Astrocyte (in vitro differentiated cells and primary cell): ENCODE data around the gene ELP4. TPM values are rescaled to one million over a fixed set of nuclear protein-coding genes. Genes with fewer than 3 reads are reported as not detected.

Source experiments
- DNase-seq: peaks from one replicate; pipeline ENCODE4 v3.0.0-alpha.2; 2010; ENCODE audit warnings: low read depth
- FAIRE-seq: peaks from 2 replicates; lab custom pipeline; 2011; peaks lifted over from hg19 to GRCh38; lab: Jason Lieb, UNC
- H2AFZ ChIP-seq: 2 replicates; pipeline ENCODE4 v1.6.0; 2012; ENCODE audit warnings: low read depth, low read length, inconsistent platforms
- H3K27ac ChIP-seq: 2 replicates; pipeline ENCODE4 v1.5.1; 2011; ENCODE audit warnings: low read depth, low read length, inconsistent platforms
- H3K27me3 ChIP-seq: 2 replicates; pipeline ENCODE4 v1.6.0; 2011; ENCODE audit warnings: low read length, inconsistent platforms; ENCODE audit not compliant: insufficient read depth
- H3K36me3 ChIP-seq: 2 replicates; pipeline ENCODE4 v1.5.1; 2011; ENCODE audit warnings: low read length, inconsistent platforms; ENCODE audit not compliant: insufficient read depth
- H3K4me1 ChIP-seq: 2 replicates; pipeline ENCODE4 v1.5.1; 2011; ENCODE audit warnings: low read length, inconsistent platforms; ENCODE audit not compliant: insufficient read depth
- H3K4me2 ChIP-seq: 2 replicates; pipeline ENCODE4 v1.6.0; 2012; ENCODE audit warnings: low read length, inconsistent platforms
- H3K4me3 ChIP-seq: 2 replicates; pipeline ENCODE4 v1.5.1; 2011; ENCODE audit warnings: low read depth, mild to moderate bottlenecking, low read length, inconsistent platforms; ENCODE audit not compliant: insufficient read depth
- H3K79me2 ChIP-seq: 2 replicates; pipeline ENCODE4 v1.6.0; 2012; ENCODE audit warnings: mild to moderate bottlenecking, low read length, inconsistent platforms; ENCODE audit not compliant: insufficient read depth
- H3K9ac ChIP-seq: 2 replicates; pipeline ENCODE4 v1.6.0; 2012; ENCODE audit warnings: mild to moderate bottlenecking, low read length, inconsistent platforms
- H3K9me3 ChIP-seq: 2 replicates; pipeline ENCODE4 v1.5.1; 2012; ENCODE audit warnings: low read depth, mild to moderate bottlenecking, low read length, inconsistent platforms; ENCODE audit not compliant: insufficient read depth
- H4K20me1 ChIP-seq: 2 replicates; pipeline ENCODE4 v1.6.0; 2012; ENCODE audit warnings: low read length, inconsistent platforms; ENCODE audit not compliant: insufficient read depth
- H3K27ac Mint-ChIP-seq: one replicate; pipeline ENCODE4 v1.8.0; 2021; ENCODE audit warnings: mild to moderate bottlenecking, mixed read lengths; ENCODE audit not compliant: unreplicated experiment
- H3K27me3 Mint-ChIP-seq: one replicate; pipeline ENCODE4 v1.8.0; 2021; ENCODE audit warnings: low read depth, mixed read lengths; ENCODE audit not compliant: unreplicated experiment
- H3K36me3 Mint-ChIP-seq: one replicate; pipeline ENCODE4 v1.8.0; 2021; ENCODE audit warnings: low read depth, mixed read lengths; ENCODE audit not compliant: unreplicated experiment
- H3K4me1 Mint-ChIP-seq: one replicate; pipeline ENCODE4 v1.8.0; 2021; ENCODE audit warnings: low read depth, mixed read lengths; ENCODE audit not compliant: unreplicated experiment
- H3K4me3 Mint-ChIP-seq: one replicate; pipeline ENCODE4 v1.8.0; 2021; ENCODE audit warnings: mild to moderate bottlenecking, moderate library complexity, mixed read lengths; ENCODE audit not compliant: unreplicated experiment
- H3K9me3 Mint-ChIP-seq: one replicate; pipeline ENCODE4 v1.8.0; 2021; ENCODE audit warnings: mild to moderate bottlenecking, mixed read lengths; ENCODE audit not compliant: unreplicated experiment
- EZH2 ChIP-seq: IDR thresholded peaks from 2 replicates; pipeline ENCODE4 v1.6.1; 2012; ENCODE audit warnings: mild to moderate bottlenecking, low read length, inconsistent platforms; ENCODE audit not compliant: insufficient read depth
- total RNA-seq: library from RNA; stranded (reverse); gene quantifications from 2 replicates; pipeline ENCODE4 v1.2.1, GENCODE V29; 2021
- TF ChIP-seq, protein P1 (sequence below): IDR thresholded peaks from 2 replicates; pipeline ENCODE4 v1.5.1; 2011; ENCODE audit warnings: low read depth, mild to moderate bottlenecking, inconsistent platforms, low read length, moderate library complexity; ENCODE audit not compliant: insufficient read depth

The ELP4 gene
- total RNA-seq, 1 donor from 2014 or later = 12.9 TPM

DNA sequence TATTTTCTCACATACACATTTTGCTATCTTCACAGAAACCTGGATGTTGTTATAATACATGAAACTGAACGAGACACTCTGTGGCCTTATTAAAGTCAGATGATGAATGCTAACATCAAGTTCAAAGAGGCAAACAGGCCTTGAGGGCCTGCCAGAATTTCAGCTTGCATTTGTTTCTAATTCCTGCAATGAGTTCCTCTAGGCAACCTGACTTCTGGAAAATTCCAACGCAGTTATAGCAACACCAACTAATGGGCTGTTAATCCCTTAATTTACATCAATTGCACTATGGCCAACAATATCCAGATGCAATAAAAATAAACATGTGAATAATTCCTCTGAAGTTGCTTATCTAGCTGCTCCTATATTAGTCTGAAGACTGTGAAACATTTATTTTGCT lies 282.5 kb downstream of the ELP4 start:
- Histone ChIP-seq H3K4me3 (no peak overlapping the region), H3K4me2 (no peak overlapping the region), H3K36me3 (peaks cover 17% of the 10 kb centered on the region), H2AFZ (no peak overlapping the region), H3K9me3 (no peaks in the 10 kb centered on the region), H3K27ac (no peak overlapping the region), H3K9ac (no peak overlapping the region), H3K27me3 (peaks cover 5% of the 10 kb centered on the region), H3K4me1 (no peaks in the 10 kb centered on the region), H4K20me1 (peaks cover 3% of the 10 kb centered on the region), H3K79me2 (peaks cover 5% of the 10 kb centered on the region)
- Mint-ChIP-seq H3K27ac (no peak overlapping the region), H3K4me1 (peaks cover 6% of the 10 kb centered on the region), H3K4me3 (no peak overlapping the region), H3K9me3 (no peaks in the 10 kb centered on the region), H3K36me3 (peaks cover 3% of the 10 kb centered on the region), H3K27me3 (peaks cover 33% of the 10 kb centered on the region)
- TF ChIP-seq, protein P1, sequence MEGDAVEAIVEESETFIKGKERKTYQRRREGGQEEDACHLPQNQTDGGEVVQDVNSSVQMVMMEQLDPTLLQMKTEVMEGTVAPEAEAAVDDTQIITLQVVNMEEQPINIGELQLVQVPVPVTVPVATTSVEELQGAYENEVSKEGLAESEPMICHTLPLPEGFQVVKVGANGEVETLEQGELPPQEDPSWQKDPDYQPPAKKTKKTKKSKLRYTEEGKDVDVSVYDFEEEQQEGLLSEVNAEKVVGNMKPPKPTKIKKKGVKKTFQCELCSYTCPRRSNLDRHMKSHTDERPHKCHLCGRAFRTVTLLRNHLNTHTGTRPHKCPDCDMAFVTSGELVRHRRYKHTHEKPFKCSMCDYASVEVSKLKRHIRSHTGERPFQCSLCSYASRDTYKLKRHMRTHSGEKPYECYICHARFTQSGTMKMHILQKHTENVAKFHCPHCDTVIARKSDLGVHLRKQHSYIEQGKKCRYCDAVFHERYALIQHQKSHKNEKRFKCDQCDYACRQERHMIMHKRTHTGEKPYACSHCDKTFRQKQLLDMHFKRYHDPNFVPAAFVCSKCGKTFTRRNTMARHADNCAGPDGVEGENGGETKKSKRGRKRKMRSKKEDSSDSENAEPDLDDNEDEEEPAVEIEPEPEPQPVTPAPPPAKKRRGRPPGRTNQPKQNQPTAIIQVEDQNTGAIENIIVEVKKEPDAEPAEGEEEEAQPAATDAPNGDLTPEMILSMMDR = no peak
- no peak for TF ChIP-seq EZH2
- FAIRE-seq (no peak), DNase-seq (no peak)

DNA sequence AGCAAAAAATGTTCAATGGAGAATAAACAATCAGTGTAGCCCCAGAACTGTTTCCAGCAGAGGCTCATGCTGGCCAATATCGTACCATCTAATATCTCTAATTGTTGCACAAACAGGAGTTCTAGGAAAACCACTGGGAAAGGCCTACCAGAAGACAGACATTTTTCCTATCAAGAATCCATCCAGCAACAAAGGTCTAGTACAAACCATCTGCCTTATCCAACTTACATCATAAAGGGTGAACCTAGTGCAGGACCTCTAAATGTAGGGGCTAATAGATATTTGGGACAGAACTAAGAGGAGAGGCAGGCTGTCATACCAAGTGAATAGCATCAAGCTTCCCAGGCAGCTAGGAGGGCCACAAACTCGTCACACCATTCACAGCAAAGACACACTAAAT lies 282.9 kb downstream of the ELP4 start:
- H3K79me2 ChIP-seq = peaks cover 7% of the 10 kb centered on the region
- H3K9ac ChIP-seq = no peak overlapping the region
- no peaks in the 10 kb centered on the region for H3K9me3 ChIP-seq
- no peak overlapping the region for H3K4me2 ChIP-seq
- H4K20me1 ChIP-seq = peaks cover 3% of the 10 kb centered on the region
- no peak overlapping the region for H3K4me3 ChIP-seq
- FAIRE-seq (no peak), DNase-seq (no peak)
- H3K27ac Mint-ChIP-seq = no peak overlapping the region
- no peaks in the 10 kb centered on the region for H3K9me3 Mint-ChIP-seq
- H3K4me1 Mint-ChIP-seq = peaks cover 3% of the 10 kb centered on the region
- TF ChIP-seq, protein P1 = no peak
- TF ChIP-seq EZH2 = no peak
- H3K36me3 Mint-ChIP-seq = peaks cover 3% of the 10 kb centered on the region
- peaks cover 8% of the 10 kb centered on the region for H3K27me3 ChIP-seq
- H3K27ac ChIP-seq = no peak overlapping the region
- H3K36me3 ChIP-seq = peaks cover 17% of the 10 kb centered on the region
- H2AFZ ChIP-seq = no peak overlapping the region
- H3K4me3 Mint-ChIP-seq = no peak overlapping the region
- H3K4me1 ChIP-seq = no peaks in the 10 kb centered on the region
- H3K27me3 Mint-ChIP-seq = peaks cover 37% of the 10 kb centered on the region

DNA sequence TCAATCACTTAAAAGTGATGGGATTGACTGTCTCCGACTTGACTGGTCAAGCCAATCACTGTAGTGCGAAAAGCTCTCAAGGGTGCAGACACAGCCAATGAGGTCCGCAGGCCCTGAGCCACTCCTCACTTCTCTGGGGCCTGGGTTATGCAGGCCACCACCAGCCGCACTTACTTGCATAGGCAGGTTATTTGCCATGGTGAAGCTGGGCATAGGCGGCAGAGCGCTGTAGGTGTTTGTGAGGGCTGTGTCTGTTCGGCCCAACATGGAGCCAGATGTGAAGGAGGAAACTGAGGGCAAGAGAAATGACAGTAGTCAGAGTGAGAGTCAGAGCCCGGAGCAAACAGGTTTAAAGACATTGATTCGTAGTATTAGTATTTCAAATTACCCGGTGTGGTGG lies 283.7 kb downstream of the ELP4 start:
- TF ChIP-seq EZH2 = no peak
- TF ChIP-seq, protein P1 = no peak
- Histone ChIP-seq H3K4me3 (no peak overlapping the region), H3K9ac (no peak overlapping the region), H4K20me1 (peaks cover under 1% of the 10 kb centered on the region), H3K9me3 (no peaks in the 10 kb centered on the region), H2AFZ (no peak overlapping the region), H3K27me3 (peaks cover 10% of the 10 kb centered on the region), H3K79me2 (peaks cover 7% of the 10 kb centered on the region), H3K27ac (no peak overlapping the region), H3K4me2 (no peak overlapping the region), H3K4me1 (no peaks in the 10 kb centered on the region), H3K36me3 (peaks cover 17% of the 10 kb centered on the region)
- no peak for FAIRE-seq
- Mint-ChIP-seq H3K27ac (no peak overlapping the region), H3K4me1 (peaks cover 2% of the 10 kb centered on the region), H3K27me3 (peaks cover 42% of the 10 kb centered on the region), H3K36me3 (peaks cover 3% of the 10 kb centered on the region), H3K4me3 (no peak overlapping the region), H3K9me3 (no peaks in the 10 kb centered on the region)
- no peak for DNase-seq
